DND-41 (cell line): ENCODE results near the gene EYS.

Experiments used
- CTCF ChIP-seq: IDR thresholded peaks from 2 replicates; pipeline ENCODE4 v1.5.1; 2012; ENCODE audit warnings: borderline replicate concordance, low read length, moderate library complexity, mild to moderate bottlenecking; ENCODE audit not compliant: poor library complexity, severe bottlenecking; ENCODE audit errors: extremely low read depth
- EZH2 ChIP-seq: IDR thresholded peaks from 3 replicates; pipeline ENCODE4 v1.6.1; 2012; ENCODE audit warnings: borderline replicate concordance, low read depth, mild to moderate bottlenecking, moderate library complexity, low read length, inconsistent platforms; ENCODE audit not compliant: severe bottlenecking

- no peak for TF ChIP-seq EZH2
- TF ChIP-seq CTCF: no peak
Measured at GRCh38 chr6:63713332-63713731, 1993.7 kb downstream of the EYS start.
